IPS-NIHi11 (cell line): ENCODE results near the gene AGAP1.

Source experiments
- DNase-seq: peaks from one replicate; pipeline ENCODE4 v3.0.0; 2012; ENCODE audit warnings: mixed read lengths, low spot score

AGAP1 gene

GRCh38 chr2:236001854-236002253, 508.0 kb downstream of the AGAP1 start:
- DNase-seq, result no peak

- DNase-seq, result no peak
Observed at GRCh38 chr2:236008006-236008405, 514.2 kb downstream of the AGAP1 start.

GRCh38 chr2:236008857-236009256, 515.0 kb downstream of the AGAP1 start:
- DNase-seq, result no peak

- DNase-seq, result no peak
Observed at GRCh38 chr2:236010920-236011685, 517.3 kb downstream of the AGAP1 start.

GRCh38 chr2:236012155-236012554, 518.3 kb downstream of the AGAP1 start:
- no peak for DNase-seq

- DNase-seq, result peak; percentile 70
Observed at GRCh38 chr2:236014408-236015131, 520.7 kb downstream of the AGAP1 start.

GRCh38 chr2:236015171-236015570, 521.3 kb downstream of the AGAP1 start:
- DNase-seq, result no peak

- DNase-seq, result no peak
Observed at GRCh38 chr2:236016496-236016895, 522.7 kb downstream of the AGAP1 start.

- DNase-seq, result no peak
Observed at GRCh38 chr2:236017446-236017845, 523.6 kb downstream of the AGAP1 start.

- DNase-seq, result no peak
Observed at GRCh38 chr2:236019434-236019833, 525.6 kb downstream of the AGAP1 start.

GRCh38 chr2:236021499-236022057, 527.7 kb downstream of the AGAP1 start:
- no peak for DNase-seq

- no peak for DNase-seq
Observed at GRCh38 chr2:236022128-236022527, 528.3 kb downstream of the AGAP1 start.

GRCh38 chr2:236025892-236026291, 532.0 kb downstream of the AGAP1 start:
- no peak for DNase-seq

GRCh38 chr2:236026841-236027240, 533.0 kb downstream of the AGAP1 start:
- DNase-seq, result no peak

GRCh38 chr2:236028066-236028465, 534.2 kb downstream of the AGAP1 start:
- no peak for DNase-seq

- DNase-seq, result no peak
Observed at GRCh38 chr2:236033462-236033861, 539.6 kb downstream of the AGAP1 start.

GRCh38 chr2:236034974-236035373, 541.1 kb downstream of the AGAP1 start:
- DNase-seq, result no peak

GRCh38 chr2:236036045-236036444, 542.2 kb downstream of the AGAP1 start:
- DNase-seq, result no peak

GRCh38 chr2:236038096-236038495, 544.3 kb downstream of the AGAP1 start:
- no peak for DNase-seq

- no peak for DNase-seq
Observed at GRCh38 chr2:236040600-236041328, 546.9 kb downstream of the AGAP1 start.

GRCh38 chr2:236041616-236042015, 547.8 kb downstream of the AGAP1 start:
- no peak for DNase-seq

GRCh38 chr2:236042087-236042486, 548.2 kb downstream of the AGAP1 start:
- no peak for DNase-seq

GRCh38 chr2:236044191-236044590, 550.3 kb downstream of the AGAP1 start:
- DNase-seq, result no peak
